ENCODE results near the gene ZNF391.
"Not testable (repeated sequence)": the region's sequence is repeated elsewhere in the genome, so short reads cannot be mapped to it uniquely, and the experiment has no call there.

Gene ZNF391

GRCh38 chr6:27415898-27416297, 27.3 kb downstream of the ZNF391 start:
- H3K79me2 ChIP-seq (ENCODE audit: insufficient read depth, low read length), result no peaks in the 10 kb centered on the region
- no peaks in the 10 kb centered on the region for H3K36me3 ChIP-seq (ENCODE audit: insufficient read depth, low read length)
- no peak overlapping the region for H2AFZ ChIP-seq (ENCODE audit: low read length)
- H3K9me3 ChIP-seq (ENCODE audit: insufficient read depth, low read depth, low read length), result peaks cover 9% of the 10 kb centered on the region; the same call in 1 of the 2 replicates
- H4K20me1 ChIP-seq (ENCODE audit: insufficient read depth, low read length, poor library complexity, severe bottlenecking), result no peaks in the 10 kb centered on the region
- H3K4me2 ChIP-seq (ENCODE audit: low read depth, low read length, poor library complexity, severe bottlenecking), result no peak overlapping the region
- H3K4me1 ChIP-seq (ENCODE audit: insufficient read depth, low read length, poor library complexity, severe bottlenecking), result no peaks in the 10 kb centered on the region
- no peaks in the 10 kb centered on the region for H3F3A ChIP-seq (ENCODE audit: low read depth)
- H3K9ac ChIP-seq (ENCODE audit: low read depth, low read length, poor library complexity, severe bottlenecking), result no peak overlapping the region
- TF ChIP-seq CTCF (conservative IDR thresholded peaks at IDR 0.05; ENCODE audit: low read length) (no peak), EZH2phosphoT487 (IDR thresholded peaks at IDR 0.05; ENCODE audit: borderline replicate concordance) (no peak)
- H3K4me3 ChIP-seq (ENCODE audit: low read length, poor library complexity, severe bottlenecking), result no peak overlapping the region
- H3K9me2 ChIP-seq (replicated peaks; ENCODE audit: low read depth, low read length), result no peaks in the 10 kb centered on the region
- no peaks in the 10 kb centered on the region for H3K27me3 ChIP-seq (ENCODE audit: insufficient read depth, low read length, poor library complexity, severe bottlenecking)

- no peaks in the 10 kb centered on the region for H3K79me2 ChIP-seq (ENCODE audit: insufficient read depth, low read length)
Measured at GRCh38 chr6:27419363-27419762, 30.8 kb downstream of the ZNF391 start.

GRCh38 chr6:27422651-27423332, 34.2 kb downstream of the ZNF391 start:
- TF ChIP-seq CTCF (conservative IDR thresholded peaks at IDR 0.05; ENCODE audit: low read length) (no peak), EZH2phosphoT487 (IDR thresholded peaks at IDR 0.05; ENCODE audit: borderline replicate concordance) (no peak)
- Histone ChIP-seq H3K9me2 (replicated peaks; ENCODE audit: low read depth, low read length) (no peaks in the 10 kb centered on the region), H3F3A (ENCODE audit: low read depth) (no peaks in the 10 kb centered on the region), H3K4me2 (ENCODE audit: low read depth, low read length, poor library complexity, severe bottlenecking) (no peak overlapping the region), H2AFZ (ENCODE audit: low read length) (no peak overlapping the region), H3K27me3 (ENCODE audit: insufficient read depth, low read length, poor library complexity, severe bottlenecking) (no peaks in the 10 kb centered on the region), H3K36me3 (ENCODE audit: insufficient read depth, low read length) (no peaks in the 10 kb centered on the region), H3K9ac (ENCODE audit: low read depth, low read length, poor library complexity, severe bottlenecking) (no peak overlapping the region), H3K4me3 (ENCODE audit: low read length, poor library complexity, severe bottlenecking) (no peak overlapping the region), H4K20me1 (ENCODE audit: insufficient read depth, low read length, poor library complexity, severe bottlenecking) (no peaks in the 10 kb centered on the region), H3K9me3 (ENCODE audit: insufficient read depth, low read depth, low read length) (peaks cover 5% of the 10 kb centered on the region; the same call in 1 of the 2 replicates), H3K79me2 (ENCODE audit: insufficient read depth, low read length) (no peaks in the 10 kb centered on the region), H3K4me1 (ENCODE audit: insufficient read depth, low read length, poor library complexity, severe bottlenecking) (no peaks in the 10 kb centered on the region)

More at GRCh38 chr6:27419363-27419762, 30.8 kb downstream of the ZNF391 start:
- no peak overlapping the region for H2AFZ ChIP-seq (ENCODE audit: low read length)
- H3K4me2 ChIP-seq (ENCODE audit: low read depth, low read length, poor library complexity, severe bottlenecking), result no peak overlapping the region
- no peaks in the 10 kb centered on the region for H3K4me1 ChIP-seq (ENCODE audit: insufficient read depth, low read length, poor library complexity, severe bottlenecking)
- H3K4me3 ChIP-seq (ENCODE audit: low read length, poor library complexity, severe bottlenecking), result no peak overlapping the region
- no peaks in the 10 kb centered on the region for H4K20me1 ChIP-seq (ENCODE audit: insufficient read depth, low read length, poor library complexity, severe bottlenecking)
- no peak for TF ChIP-seq CTCF (conservative IDR thresholded peaks at IDR 0.05; ENCODE audit: low read length)
- no peak for TF ChIP-seq EZH2phosphoT487 (IDR thresholded peaks at IDR 0.05; ENCODE audit: borderline replicate concordance)
- H3K36me3 ChIP-seq (ENCODE audit: insufficient read depth, low read length), result no peaks in the 10 kb centered on the region
- H3F3A ChIP-seq (ENCODE audit: low read depth), result no peaks in the 10 kb centered on the region
- H3K9me3 ChIP-seq (ENCODE audit: insufficient read depth, low read depth, low read length), result peaks cover 5% of the 10 kb centered on the region; the same call in 1 of the 2 replicates
- no peaks in the 10 kb centered on the region for H3K27me3 ChIP-seq (ENCODE audit: insufficient read depth, low read length, poor library complexity, severe bottlenecking)
- H3K9ac ChIP-seq (ENCODE audit: low read depth, low read length, poor library complexity, severe bottlenecking), result no peak overlapping the region
- no peaks in the 10 kb centered on the region for H3K9me2 ChIP-seq (replicated peaks; ENCODE audit: low read depth, low read length)

- H3K4me1 ChIP-seq (ENCODE audit: insufficient read depth, low read length, poor library complexity, severe bottlenecking); H3K36me3 ChIP-seq (ENCODE audit: insufficient read depth, low read length); H2AFZ ChIP-seq (ENCODE audit: low read length); H3F3A ChIP-seq (ENCODE audit: low read depth); H3K9me3 ChIP-seq (ENCODE audit: insufficient read depth, low read depth, low read length); H4K20me1 ChIP-seq (ENCODE audit: insufficient read depth, low read length, poor library complexity, severe bottlenecking); H3K9me2 ChIP-seq (replicated peaks; ENCODE audit: low read depth, low read length); H3K4me2 ChIP-seq (ENCODE audit: low read depth, low read length, poor library complexity, severe bottlenecking); H3K27me3 ChIP-seq (ENCODE audit: insufficient read depth, low read length, poor library complexity, severe bottlenecking); H3K79me2 ChIP-seq (ENCODE audit: insufficient read depth, low read length); H3K9ac ChIP-seq (ENCODE audit: low read depth, low read length, poor library complexity, severe bottlenecking); H3K4me3 ChIP-seq (ENCODE audit: low read length, poor library complexity, severe bottlenecking): not testable (repeated sequence)
Measured at GRCh38 chr6:27424851-27425250, 36.3 kb downstream of the ZNF391 start.

Data from Loucy (cell line).